A549 (cell line): ENCODE results near the gene MOCS1.

Experiments
- ATOH8 ChIP-seq: fragments of 250-450 bp; sonication (Bioruptor Pico); IDR thresholded peaks from 2 replicates; pipeline ENCODE4 v1.5.0; 2020; ENCODE audit warnings: low read depth, mild to moderate bottlenecking, moderate library complexity
- CEBPB ChIP-seq, 2 experiments: fragments of >200 bp in 1 of 2; sonication (Bioruptor Twin) in 1 of 2; formaldehyde crosslinking in 1 of 2; IDR thresholded peaks; 2 replicates each; pipeline ENCODE4 v1.6.1; 2012 to 2016
- CTCF ChIP-seq: fragments of >200 bp; sonication (Bioruptor Twin); formaldehyde crosslinking; IDR thresholded peaks from 3 replicates; pipeline ENCODE4 v1.5.1; 2016

GRCh38 chr6:39891976-39892375 is 42.3 kb downstream of the MOCS1 start:
- TF ChIP-seq CEBPB (IDR thresholded peaks at IDR 0.05) (no peak), ATOH8 (CRISPR knock-in tag) (no peak), CTCF (no peak)
